HepG2 (cell line): ENCODE results near the gene PCDHB2. TPM values are rescaled to one million over a fixed set of nuclear protein-coding genes. Genes with fewer than 3 reads are reported as not detected.

Source experiments
- AGO1 ChIP-seq: fragments of 200-400 bp; formaldehyde crosslinking; IDR thresholded peaks from 2 replicates; pipeline ENCODE4 v1.6.1; 2017; ENCODE audit warnings: mild to moderate bottlenecking, low read depth, low read length, moderate library complexity; ENCODE audit not compliant: poor library complexity, severe bottlenecking
- ATF7 ChIP-seq, 2 experiments: fragments of 450-650 bp in 1 of 2; sonication (generic) in 1 of 2; formaldehyde crosslinking in 1 of 2; IDR thresholded peaks; 2 replicates each; pipeline versions ENCODE4 v1.4.0 to v1.6.1; 2016 to 2020; ENCODE audit warnings: antibody characterized with exemption in 1 of 2, mild to moderate bottlenecking in 1 of 2, missing genetic modification reagents in 1 of 2
- FOXA3 ChIP-seq: IDR thresholded peaks from 2 replicates; pipeline ENCODE4 v1.6.1; 2016; ENCODE audit warnings: missing genetic modification reagents, missing compliant biosample characterization
- GATAD2A ChIP-seq: IDR thresholded peaks from 2 replicates; pipeline ENCODE4 v1.6.1; 2016
- GTF2F1 ChIP-seq: fragments of 150-350 bp; IDR thresholded peaks from 2 replicates; pipeline ENCODE4 v1.6.1; 2014; ENCODE audit warnings: low read length
- HDAC6 ChIP-seq: fragments of 200-600 bp; sonication (generic); IDR thresholded peaks from 2 replicates; pipeline ENCODE4 v1.7.0; 2017; ENCODE audit warnings: mild to moderate bottlenecking, antibody characterized with exemption, low read length, low read depth
- HMG20B ChIP-seq: conservative IDR thresholded peaks from 2 replicates; pipeline ENCODE4 v1.6.1; 2016; ENCODE audit warnings: missing genetic modification reagents, missing compliant biosample characterization
- HOXA3 ChIP-seq: sonication (generic); formaldehyde crosslinking; IDR thresholded peaks from 2 replicates; pipeline ENCODE4 v1.5.0; 2020; ENCODE audit warnings: missing genetic modification reagents
- LCORL ChIP-seq, 2 experiments: fragments of 450-650 bp in 1 of 2; sonication (generic) in 1 of 2; formaldehyde crosslinking in 1 of 2; IDR thresholded peaks; 2 replicates each; pipeline versions ENCODE4 v1.5.0 to v1.6.1; 2017 to 2020; ENCODE audit warnings: antibody characterized with exemption in 1 of 2, missing genetic modification reagents in 1 of 2
- MAX ChIP-seq: IDR thresholded peaks from 2 replicates; pipeline ENCODE4 v1.6.1; 2012; ENCODE audit warnings: inconsistent platforms
- NFE2 ChIP-seq: sonication (generic); formaldehyde crosslinking; IDR thresholded peaks from 2 replicates; pipeline ENCODE4 v1.4.0; 2020; ENCODE audit warnings: missing genetic modification reagents
- NR1H2 ChIP-seq: sonication (generic); formaldehyde crosslinking; IDR thresholded peaks from 2 replicates; pipeline ENCODE4 v1.8.1; 2022; ENCODE audit warnings: low read depth, missing genetic modification reagents, borderline replicate concordance
- POLR2A ChIP-seq, 2 experiments: IDR thresholded peaks; 2 replicates each; pipeline ENCODE4 v1.6.1; 2011; ENCODE audit warnings: low read depth in 2 of 2, low read length in 2 of 2, mild to moderate bottlenecking in 1 of 2, moderate library complexity in 1 of 2; ENCODE audit not compliant: insufficient read depth in 1 of 2
- PPARG ChIP-seq: conservative IDR thresholded peaks from 2 replicates; pipeline ENCODE4 v1.6.1; 2016; ENCODE audit warnings: missing biosample characterization, missing genetic modification reagents
- RFX5 ChIP-seq: IDR thresholded peaks from 2 replicates; pipeline ENCODE4 v1.6.1; 2011; ENCODE audit warnings: low read depth, low read length, improper control_type of control experiment
- SAP130 ChIP-seq: IDR thresholded peaks from 2 replicates; pipeline ENCODE4 v1.6.1; 2016; ENCODE audit warnings: low read depth
- TARDBP ChIP-seq: sonication (generic); formaldehyde crosslinking; IDR thresholded peaks from 2 replicates; pipeline ENCODE4 v1.8.0; 2022; ENCODE audit warnings: mild to moderate bottlenecking, missing genetic modification reagents
- THAP11 ChIP-seq: IDR thresholded peaks from 2 replicates; pipeline ENCODE4 v1.6.1; 2016; ENCODE audit warnings: missing biosample characterization, missing genetic modification reagents
- ZBTB38 ChIP-seq: sonication (generic); formaldehyde crosslinking; IDR thresholded peaks from 2 replicates; pipeline ENCODE4 v1.5.1; 2020; ENCODE audit warnings: mild to moderate bottlenecking, missing genetic modification reagents
- ZNF205 ChIP-seq: IDR thresholded peaks from 2 replicates; pipeline ENCODE4 v1.6.1; 2018; ENCODE audit warnings: missing biosample characterization, missing genetic modification reagents
- ZNF274 ChIP-seq: sonication (generic); formaldehyde crosslinking; IDR thresholded peaks from 2 replicates; pipeline ENCODE4 v1.5.1; 2020; ENCODE audit warnings: mild to moderate bottlenecking, missing genetic modification reagents
- ZNF292 ChIP-seq: sonication (generic); formaldehyde crosslinking; IDR thresholded peaks from 2 replicates; pipeline ENCODE4 v1.8.1; 2022; ENCODE audit warnings: mild to moderate bottlenecking, low read depth, missing genetic modification reagents, borderline replicate concordance
- ZNF33B ChIP-seq: sonication (generic); formaldehyde crosslinking; IDR thresholded peaks from 2 replicates; pipeline ENCODE4 v1.5.1; 2020; ENCODE audit warnings: mild to moderate bottlenecking, missing genetic modification reagents
- ZNF354B ChIP-seq: sonication (generic); formaldehyde crosslinking; IDR thresholded peaks from 2 replicates; pipeline ENCODE4 v1.8.0; 2022; ENCODE audit warnings: mild to moderate bottlenecking, missing genetic modification reagents
- ZNF546 ChIP-seq: sonication (generic); formaldehyde crosslinking; conservative IDR thresholded peaks from 2 replicates; pipeline ENCODE4 v1.8.1; 2023; ENCODE audit warnings: mild to moderate bottlenecking, missing genetic modification reagents
- ZNF562 ChIP-seq: sonication (generic); formaldehyde crosslinking; IDR thresholded peaks from 2 replicates; pipeline ENCODE4 v1.8.0; 2022; ENCODE audit warnings: missing genetic modification reagents, borderline replicate concordance
- ZNF737 ChIP-seq: sonication (generic); formaldehyde crosslinking; IDR thresholded peaks from 2 replicates; pipeline ENCODE4 v1.5.0; 2020; ENCODE audit warnings: missing genetic modification reagents, mild to moderate bottlenecking, borderline replicate concordance
- ZNF878 ChIP-seq: sonication (generic); formaldehyde crosslinking; IDR thresholded peaks from 2 replicates; pipeline ENCODE4 v1.8.1; 2023; ENCODE audit warnings: mild to moderate bottlenecking, missing genetic modification reagents, moderate library complexity
- ZNF879 ChIP-seq: sonication (generic); formaldehyde crosslinking; IDR thresholded peaks from 2 replicates; pipeline ENCODE4 v1.8.1; 2023; ENCODE audit warnings: missing genetic modification reagents
- polyA plus RNA-seq, 8 experiments: library from polyadenylated mRNA; depleted of rRNA in 3 of 8; stranded (reverse) in 7 of 8; unstranded in 1 of 8; fragments of >200 nt; fragmentation: Illumina TruSeq in 4 of 8; extraction: Trizol in 4 of 8; gene quantifications; 2 replicates each; pipeline versions ENCODE4 v1.2.1 to v1.2.3, GENCODE V29; 2011 to 2016; ENCODE audit warnings: low read depth in 4 of 8, missing spikeins in 1 of 8, mixed read lengths in 1 of 8; ENCODE audit not compliant: insufficient read depth in 1 of 8
- total RNA-seq, 5 experiments: library from RNA; depleted of rRNA; stranded (reverse); fragments of >200 nt; fragmentation: Illumina TruSeq; extraction: Trizol; gene quantifications; 2 replicates each; pipeline ENCODE4 v1.2.3, GENCODE V29; 2016; ENCODE audit warnings: low read depth in 1 of 5
- TF ChIP-seq, protein P1 (sequence below): conservative IDR thresholded peaks from 2 replicates; pipeline ENCODE4 v1.6.1; 2018; ENCODE audit warnings: missing genetic modification reagents
- TF ChIP-seq, protein P2 (sequence below): sonication (generic); formaldehyde crosslinking; IDR thresholded peaks from 2 replicates; pipeline ENCODE4 v1.8.1; 2023; ENCODE audit warnings: mild to moderate bottlenecking, missing genetic modification reagents, borderline replicate concordance
- TF ChIP-seq, protein P3 (sequence below): sonication (generic); formaldehyde crosslinking; IDR thresholded peaks from 2 replicates; pipeline ENCODE4 v1.8.0; 2022; ENCODE audit warnings: mild to moderate bottlenecking, missing genetic modification reagents, moderate library complexity
- TF ChIP-seq, protein P4 (sequence below): sonication (generic); formaldehyde crosslinking; IDR thresholded peaks from 2 replicates; pipeline ENCODE4 v1.4.0; 2020; ENCODE audit warnings: mild to moderate bottlenecking, missing genetic modification reagents

The PCDHB2 gene
- total and polyA plus RNA-seq, 2 of the 13 experiments (the other 11 are each of a cell fraction or from before 2014, with no cell fraction given) = 7.1 to 7.5 TPM

- TF ChIP-seq, protein P1, sequence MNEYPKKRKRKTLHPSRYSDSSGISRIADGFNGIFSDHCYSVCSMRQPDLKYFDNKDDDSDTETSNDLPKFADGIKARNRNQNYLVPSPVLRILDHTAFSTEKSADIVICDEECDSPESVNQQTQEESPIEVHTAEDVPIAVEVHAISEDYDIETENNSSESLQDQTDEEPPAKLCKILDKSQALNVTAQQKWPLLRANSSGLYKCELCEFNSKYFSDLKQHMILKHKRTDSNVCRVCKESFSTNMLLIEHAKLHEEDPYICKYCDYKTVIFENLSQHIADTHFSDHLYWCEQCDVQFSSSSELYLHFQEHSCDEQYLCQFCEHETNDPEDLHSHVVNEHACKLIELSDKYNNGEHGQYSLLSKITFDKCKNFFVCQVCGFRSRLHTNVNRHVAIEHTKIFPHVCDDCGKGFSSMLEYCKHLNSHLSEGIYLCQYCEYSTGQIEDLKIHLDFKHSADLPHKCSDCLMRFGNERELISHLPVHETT = no peak
- TF ChIP-seq ZNF354B (CRISPR knock-in tag) (no peak), ZNF33B (CRISPR knock-in tag) (no peak), ZNF205 (CRISPR knock-in tag) (no peak), SAP130 (CRISPR knock-in tag) (peak; percentile 30; the same call in 1 of the 2 replicates), NFE2 (CRISPR knock-in tag) (no peak), HOXA3 (peak; percentile 55; the same call in 1 of the 2 replicates), ZNF737 (CRISPR knock-in tag) (no peak), ZNF562 (CRISPR knock-in tag) (no peak), ZNF274 (no peak), AGO1 (no peak), GTF2F1 (no peak), ZBTB38 (CRISPR knock-in tag) (no peak), ZNF546 (CRISPR knock-in tag) (no peak), ZNF292 (no peak), ZNF878 (CRISPR knock-in tag) (no peak), ZNF879 (CRISPR knock-in tag) (no peak), ATF7 (IDR thresholded peaks at IDR 0.05) (no peak), ATF7 (CRISPR knock-in tag; IDR thresholded peaks at IDR 0.05) (no peak), THAP11 (CRISPR knock-in tag) (peak; percentile 30; the same call in 1 of the 2 replicates), HDAC6 (no peak), LCORL (IDR thresholded peaks at IDR 0.05) (no peak), LCORL (CRISPR knock-in tag; IDR thresholded peaks at IDR 0.05) (0 out of 2 replicates have a peak, but pooled peaks have one; percentile 25), RFX5 (no peak), PPARG (CRISPR knock-in tag) (no peak), TARDBP (CRISPR knock-in tag) (peak; percentile 45; the same call in 1 of the 2 replicates), GATAD2A (CRISPR knock-in tag) (no peak; the same call in 1 of the 2 replicates), HMG20B (CRISPR knock-in tag) (no peak), NR1H2 (CRISPR knock-in tag) (no peak), FOXA3 (no peak), POLR2A (IDR thresholded peaks at IDR 0.05; ENCODE audit: insufficient read depth in 1 of 2, low read depth in 2 of 2, low read length in 2 of 2) (peak; percentile 38 to 58; a peak in 3 of 4 replicates), MAX (no peak)
- TF ChIP-seq, protein P2, sequence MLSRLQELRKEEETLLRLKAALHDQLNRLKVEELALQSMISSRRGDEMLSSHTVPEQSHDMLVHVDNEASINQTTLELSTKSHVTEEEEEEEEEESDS (CRISPR knock-in tag) = no peak
- TF ChIP-seq, protein P3, sequence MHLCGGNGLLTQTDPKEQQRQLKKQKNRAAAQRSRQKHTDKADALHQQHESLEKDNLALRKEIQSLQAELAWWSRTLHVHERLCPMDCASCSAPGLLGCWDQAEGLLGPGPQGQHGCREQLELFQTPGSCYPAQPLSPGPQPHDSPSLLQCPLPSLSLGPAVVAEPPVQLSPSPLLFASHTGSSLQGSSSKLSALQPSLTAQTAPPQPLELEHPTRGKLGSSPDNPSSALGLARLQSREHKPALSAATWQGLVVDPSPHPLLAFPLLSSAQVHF (CRISPR knock-in tag) = no peak
- TF ChIP-seq, protein P4, sequence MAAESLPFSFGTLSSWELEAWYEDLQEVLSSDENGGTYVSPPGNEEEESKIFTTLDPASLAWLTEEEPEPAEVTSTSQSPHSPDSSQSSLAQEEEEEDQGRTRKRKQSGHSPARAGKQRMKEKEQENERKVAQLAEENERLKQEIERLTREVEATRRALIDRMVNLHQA (CRISPR knock-in tag) = no peak
Measured at GRCh38 chr5:141084487-141084989, 9.9 kb upstream of the PCDHB2 start (continued).
